Duodenal mucosa (tissue), 2 donors: ENCODE measurements around the gene SLC8A3.

ENCODE experiments used
- H3K27ac ChIP-seq: one replicate; pipeline ENCODE4 v1.7.0; 2013; ENCODE audit warnings: low read depth, low read length
- H3K27me3 ChIP-seq, 2 donors: one replicate each; pipeline ENCODE4 v1.7.0; 2013; ENCODE audit warnings: low read length in 2 of 2, control low read depth in 1 of 2; ENCODE audit not compliant: insufficient read depth in 2 of 2, control insufficient read depth in 1 of 2
- H3K36me3 ChIP-seq, 2 donors: one replicate each; pipeline ENCODE4 v1.7.0; 2013; ENCODE audit warnings: low read length in 2 of 2, control low read depth in 1 of 2; ENCODE audit not compliant: insufficient read depth in 2 of 2, control insufficient read depth in 1 of 2
- H3K4me1 ChIP-seq, 2 donors: one replicate each; pipeline ENCODE4 v1.7.0; 2013; ENCODE audit warnings: low read length in 2 of 2, control low read depth in 1 of 2; ENCODE audit not compliant: insufficient read depth in 2 of 2, control insufficient read depth in 1 of 2
- H3K4me3 ChIP-seq, 2 donors: one replicate each; pipeline ENCODE4 v1.7.0; 2013; ENCODE audit warnings: low read length in 2 of 2, low read depth in 1 of 2
- H3K9ac ChIP-seq, 2 donors: one replicate each; pipeline ENCODE4 v1.7.0; 2013; ENCODE audit warnings: low read length in 2 of 2, low read depth in 1 of 2
- H3K9me3 ChIP-seq, 2 donors: one replicate each; pipeline ENCODE4 v1.7.0; 2013; ENCODE audit warnings: low read length in 2 of 2, control low read depth in 1 of 2; ENCODE audit not compliant: control insufficient read depth in 1 of 2

SLC8A3 gene

DNA sequence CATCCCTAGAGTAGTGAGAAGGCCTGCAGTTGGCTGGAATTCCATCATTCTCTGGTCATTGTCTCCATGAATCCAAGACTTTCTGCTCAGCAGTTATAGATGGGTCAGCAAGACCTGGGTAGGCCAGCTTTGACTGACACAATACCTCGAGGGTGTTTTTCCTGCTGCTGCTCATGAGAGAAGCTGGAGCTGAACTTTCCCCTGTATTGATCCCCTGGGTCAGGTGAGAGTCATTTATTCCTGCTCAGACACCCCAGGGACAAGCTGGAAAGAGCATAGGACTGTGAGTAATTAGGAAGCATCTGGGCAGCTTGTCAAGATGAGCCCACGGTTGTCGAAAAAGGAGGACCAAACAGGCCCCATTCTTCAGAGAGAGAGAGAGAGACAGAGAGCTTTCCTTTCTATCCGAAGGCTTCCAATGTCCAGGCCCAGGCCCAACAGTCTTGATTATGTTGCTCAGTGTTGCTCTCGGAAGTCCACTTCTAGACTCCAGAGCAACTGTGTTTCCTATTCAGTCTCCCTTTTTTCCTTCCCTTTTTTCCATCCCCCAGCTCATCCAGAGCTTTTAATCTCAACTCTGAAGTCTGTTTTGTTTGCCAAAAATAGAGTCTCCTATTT, 131.1 kb downstream of the SLC8A3 start:
- peaks cover 0 to 3% of the 10 kb centered on the region in 2 donors for H3K27me3 ChIP-seq
- H3K4me1 ChIP-seq, result no peaks in the 10 kb centered on the region
- H3K27ac ChIP-seq, result no peak overlapping the region
- H3K9me3 ChIP-seq, result no peaks in the 10 kb centered on the region
- H3K9ac ChIP-seq, result no peak overlapping the region
- H3K4me3 ChIP-seq, result no peak overlapping the region
- H3K36me3 ChIP-seq, result no peaks in the 10 kb centered on the region

DNA sequence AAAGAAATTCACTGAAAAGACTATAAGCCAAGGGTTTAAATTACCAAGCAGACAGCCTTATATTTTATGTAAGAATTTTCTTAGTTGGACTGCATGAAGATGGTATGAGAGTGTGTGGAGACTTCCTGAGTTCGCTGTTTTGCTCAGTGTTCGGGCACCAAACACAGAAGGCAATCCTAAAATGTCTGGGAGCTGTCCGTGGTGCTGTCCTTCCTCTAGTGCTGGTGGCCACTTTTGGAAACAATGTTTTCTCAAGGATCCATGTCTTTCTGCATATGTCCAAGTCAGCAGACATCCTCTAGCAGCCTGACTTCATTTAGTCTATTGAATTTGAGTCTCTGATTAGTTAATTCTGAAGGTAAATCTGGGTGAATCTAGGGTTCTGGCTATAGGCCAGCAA, 135.8 kb downstream of the SLC8A3 start:
- H3K36me3 ChIP-seq, result no peaks in the 10 kb centered on the region

DNA sequence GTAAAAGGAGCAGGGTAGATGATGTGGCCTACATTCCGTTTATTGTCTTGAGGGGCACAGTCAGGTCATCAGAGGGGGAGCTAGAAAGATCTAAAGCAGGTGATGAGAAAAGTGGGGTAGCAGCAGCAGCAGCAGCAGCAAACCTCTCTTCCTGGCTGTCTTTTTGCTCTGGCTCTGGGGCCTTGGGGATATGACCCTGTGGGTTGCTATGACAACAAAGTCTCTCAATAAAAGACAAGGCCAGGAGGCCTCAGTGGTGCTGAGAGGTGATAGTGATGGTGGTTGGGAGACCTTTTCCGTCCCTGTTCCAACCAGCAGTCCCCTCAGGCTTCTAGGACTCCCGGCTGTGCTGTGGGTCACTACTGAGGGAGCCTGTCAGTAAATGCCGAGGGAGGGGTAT, 138.6 kb downstream of the SLC8A3 start:
- H3K36me3 ChIP-seq, result no peaks in the 10 kb centered on the region
- H3K4me3 ChIP-seq, result no peak overlapping the region
- H3K27ac ChIP-seq, result no peak overlapping the region
- no peaks in the 10 kb centered on the region for H3K9me3 ChIP-seq
- peaks cover 0 to 2% of the 10 kb centered on the region in 2 donors for H3K27me3 ChIP-seq
- peaks cover 0 to 5% of the 10 kb centered on the region in 2 donors for H3K4me1 ChIP-seq
- no peak overlapping the region for H3K9ac ChIP-seq

More for the DNA sequence above, 135.8 kb downstream of the SLC8A3 start:
- Histone ChIP-seq H3K27ac (no peak overlapping the region), H3K4me1 (no peaks in the 10 kb centered on the region), H3K4me3 (no peak overlapping the region), H3K9ac (no peak overlapping the region), H3K9me3 (no peaks in the 10 kb centered on the region), H3K27me3 (peaks cover 0 to 2% of the 10 kb centered on the region in 2 donors)

GRCh38 chr14:70049605-70050004, 139.1 kb downstream of the SLC8A3 start:
- no peak overlapping the region for H3K4me3 ChIP-seq
- peaks cover 0 to 5% of the 10 kb centered on the region in 2 donors for H3K4me1 ChIP-seq
- H3K9me3 ChIP-seq, result no peaks in the 10 kb centered on the region
- H3K27me3 ChIP-seq, result peaks cover 0 to 2% of the 10 kb centered on the region in 2 donors
- no peaks in the 10 kb centered on the region for H3K36me3 ChIP-seq
- H3K9ac ChIP-seq, result no peak overlapping the region
- H3K27ac ChIP-seq, result no peak overlapping the region

GRCh38 chr14:70048313-70048654, 140.5 kb downstream of the SLC8A3 start:
- Histone ChIP-seq H3K27ac (no peak overlapping the region), H3K4me3 (no peak overlapping the region), H3K9me3 (no peaks in the 10 kb centered on the region), H3K36me3 (no peaks in the 10 kb centered on the region), H3K4me1 (peaks cover 0 to 5% of the 10 kb centered on the region in 2 donors), H3K27me3 (peaks cover 0 to 2% of the 10 kb centered on the region in 2 donors), H3K9ac (no peak overlapping the region)

- Histone ChIP-seq H3K9me3 (no peaks in the 10 kb centered on the region), H3K36me3 (no peaks in the 10 kb centered on the region), H3K4me3 (no peak overlapping the region), H3K9ac (no peak overlapping the region), H3K4me1 (peaks cover 0 to 5% of the 10 kb centered on the region in 2 donors), H3K27me3 (peaks cover 0 to 2% of the 10 kb centered on the region in 2 donors), H3K27ac (no peak overlapping the region)
Measured at GRCh38 chr14:70047598-70048312, 141.0 kb downstream of the SLC8A3 start.

DNA sequence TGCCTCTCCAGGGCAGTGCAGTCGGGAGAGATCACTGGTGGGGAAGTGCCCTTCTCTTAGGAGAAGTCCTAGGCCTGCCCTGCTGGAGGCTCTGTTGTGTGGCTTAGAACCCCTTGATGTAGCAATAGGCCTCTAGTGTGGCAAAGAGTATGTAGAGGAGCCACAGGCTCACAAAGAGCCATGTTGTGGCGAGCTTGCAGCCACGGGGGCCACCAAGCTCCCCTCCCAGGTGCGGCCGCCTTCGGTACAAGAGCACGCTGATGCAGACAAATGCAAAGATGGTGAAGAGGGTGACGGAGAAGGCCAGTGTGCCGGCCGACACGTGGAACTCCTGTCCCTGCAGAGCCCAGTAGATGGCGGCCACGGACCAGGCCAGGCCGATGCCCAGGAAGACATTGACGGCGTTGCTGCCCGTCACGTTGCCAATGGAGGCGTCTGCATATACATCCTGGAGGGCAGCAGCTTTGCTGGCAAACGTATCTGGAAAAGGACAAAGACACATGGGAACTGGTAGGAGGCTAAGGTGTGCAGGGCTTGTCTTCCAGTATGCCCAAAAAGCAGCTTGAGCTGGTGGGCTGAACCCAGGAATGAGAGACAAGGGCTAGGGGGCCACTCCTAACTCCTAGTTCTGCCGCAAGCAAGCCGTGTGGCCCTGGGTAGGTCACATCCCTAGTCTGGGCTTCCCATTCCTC, 142.8 kb downstream of the SLC8A3 start:
- H3K4me1 ChIP-seq, result peaks cover 0 to 5% of the 10 kb centered on the region in 2 donors
- no peaks in the 10 kb centered on the region for H3K36me3 ChIP-seq
- no peaks in the 10 kb centered on the region for H3K9me3 ChIP-seq
- H3K27ac ChIP-seq, result no peak overlapping the region
- no peak overlapping the region for H3K9ac ChIP-seq
- no peak overlapping the region for H3K4me3 ChIP-seq
- peaks cover 0 to 2% of the 10 kb centered on the region in 2 donors for H3K27me3 ChIP-seq

DNA sequence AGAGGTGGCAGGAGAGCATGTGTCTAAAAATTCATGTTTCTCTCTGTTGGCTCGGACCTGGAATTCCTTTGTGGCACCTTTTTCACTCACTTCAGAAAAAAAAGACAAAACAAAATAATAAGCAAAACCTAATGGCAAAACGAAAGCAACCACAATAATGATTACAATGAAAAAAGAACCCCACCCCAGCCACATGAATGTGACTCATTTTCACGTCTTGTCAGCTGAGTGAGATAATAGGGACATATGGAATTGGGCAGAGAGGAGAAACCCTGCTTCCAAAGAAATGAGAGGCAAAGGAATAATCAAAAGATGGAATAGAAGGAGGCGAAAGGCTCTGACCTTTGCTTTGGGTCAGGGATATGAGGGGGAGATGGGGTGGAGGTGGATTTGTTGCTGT, 143.4 kb downstream of the SLC8A3 start:
- Histone ChIP-seq H3K27me3 (peaks cover 0 to 2% of the 10 kb centered on the region in 2 donors), H3K4me3 (no peak overlapping the region), H3K27ac (no peak overlapping the region), H3K9me3 (no peaks in the 10 kb centered on the region), H3K36me3 (no peaks in the 10 kb centered on the region), H3K4me1 (peaks cover 0 to 5% of the 10 kb centered on the region in 2 donors), H3K9ac (no peak overlapping the region)

DNA sequence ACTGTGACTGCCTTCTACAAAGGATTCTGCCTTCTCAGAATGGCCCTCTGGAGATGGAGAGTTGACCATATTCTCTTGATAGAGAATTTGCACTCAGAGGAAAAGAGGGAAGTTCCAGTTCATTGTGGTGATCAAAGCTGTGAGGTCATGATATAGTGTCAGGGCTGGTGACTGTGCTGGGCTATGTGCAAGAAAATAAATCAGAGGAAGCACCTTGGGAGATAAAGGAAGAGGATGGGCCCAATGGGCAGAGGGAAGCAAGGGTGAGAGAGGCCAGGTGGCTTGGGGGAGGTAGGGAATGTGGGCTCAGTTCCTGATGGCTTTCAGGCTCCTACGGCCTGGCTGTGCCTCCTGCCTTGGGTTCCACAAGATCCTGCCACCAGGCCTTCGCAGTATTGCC, 145.8 kb downstream of the SLC8A3 start:
- H3K4me1 ChIP-seq, result peaks cover 0 to 5% of the 10 kb centered on the region in 2 donors
- no peaks in the 10 kb centered on the region for H3K36me3 ChIP-seq
- no peak overlapping the region for H3K9ac ChIP-seq
- no peaks in the 10 kb centered on the region for H3K27me3 ChIP-seq
- H3K4me3 ChIP-seq, result no peak overlapping the region
- H3K9me3 ChIP-seq, result no peaks in the 10 kb centered on the region
- H3K27ac ChIP-seq, result no peak overlapping the region

DNA sequence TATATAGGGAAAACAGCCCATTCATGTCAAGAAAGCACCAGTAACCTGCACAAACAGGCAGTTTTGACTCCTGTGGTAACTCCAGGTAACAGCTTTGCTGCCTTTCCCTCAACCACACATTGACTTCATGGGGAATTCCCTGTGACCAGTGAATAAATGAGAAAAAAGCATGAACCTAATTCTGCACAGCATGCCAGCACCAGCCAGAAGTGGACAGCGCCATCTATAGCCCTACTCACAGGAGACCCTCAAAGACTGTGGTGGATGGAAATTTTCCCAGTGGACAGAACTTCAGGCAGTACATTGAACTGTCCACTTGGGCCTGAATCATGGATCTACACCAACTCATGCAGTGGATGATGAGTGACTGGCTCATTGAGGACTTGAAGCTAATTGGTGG, 152.1 kb downstream of the SLC8A3 start:
- Histone ChIP-seq H3K9ac (no peak overlapping the region), H3K4me3 (no peak overlapping the region), H3K4me1 (no peaks in the 10 kb centered on the region), H3K27ac (no peak overlapping the region), H3K9me3 (no peaks in the 10 kb centered on the region), H3K27me3 (no peaks in the 10 kb centered on the region), H3K36me3 (no peaks in the 10 kb centered on the region)
